Suprapubic skin (tissue), 3 donors: ENCODE results near the gene PRAMEF33.
"Not testable (repeated sequence)": the region's sequence is repeated elsewhere in the genome, so short reads cannot be mapped to it uniquely, and the experiment has no call there.

Source experiments
- CTCF ChIP-seq, 2 donors: fragments of 200-600 bp in 1 of 2; fragments of 450-650 bp in 1 of 2; sonication (generic) in 1 of 2; IDR thresholded peaks; one replicate each; pipeline ENCODE4 v1.5.1; 2016 to 2019; ENCODE audit warnings: antibody characterized with exemption in 2 of 2, mild to moderate bottlenecking in 1 of 2, moderate library complexity in 1 of 2
- EP300 ChIP-seq: sonication (generic); formaldehyde crosslinking; IDR thresholded peaks from one replicate; pipeline ENCODE4 v1.6.1; 2017; ENCODE audit warnings: antibody characterized with exemption
- POLR2A ChIP-seq, 2 donors: fragments of 450-650 bp; IDR thresholded peaks; one replicate each; pipeline ENCODE4 v1.6.1; 2017; ENCODE audit warnings: antibody characterized with exemption in 2 of 2, mild to moderate bottlenecking in 2 of 2, moderate library complexity in 2 of 2

DNA sequence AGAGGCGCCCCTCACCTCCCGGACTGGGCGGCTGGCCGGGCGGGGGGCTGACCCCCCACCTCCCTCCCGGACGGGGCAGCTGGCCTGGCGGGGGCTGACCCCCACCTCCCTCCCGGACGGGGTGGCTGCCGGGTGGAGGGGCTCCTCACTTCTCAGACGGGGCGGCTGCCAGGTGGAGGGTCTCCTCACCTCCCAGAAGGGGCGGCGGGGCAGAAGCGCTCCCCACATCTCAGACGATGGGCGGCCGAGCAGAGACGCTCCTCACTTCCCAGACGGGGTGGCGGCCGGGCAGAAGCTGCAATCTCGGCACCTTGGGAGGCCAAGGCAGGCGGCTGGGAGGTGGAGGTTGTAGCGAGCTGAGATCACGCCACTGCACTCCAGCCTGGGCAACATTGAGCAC lies 4.6 kb upstream of the PRAMEF33 start:
- not testable (repeated sequence) for TF ChIP-seq CTCF (IDR thresholded peaks at IDR 0.05); EP300; POLR2A (IDR thresholded peaks at IDR 0.05)
